HepG2 (cell line): ENCODE measurements around the gene CYSRT1. TPM values are rescaled to one million over a fixed set of nuclear protein-coding genes. Genes with fewer than 3 reads are reported as not detected.

Source experiments
- AFF4 ChIP-seq: sonication (generic); formaldehyde crosslinking; IDR thresholded peaks from 2 replicates; pipeline ENCODE4 v1.4.0; 2020; ENCODE audit warnings: missing genetic modification reagents
- ASH2L ChIP-seq: fragments of 300-600, 200-600 bp; sonication (generic); IDR thresholded peaks from 2 replicates; pipeline ENCODE4 v1.7.0; 2017; ENCODE audit warnings: low read depth, mild to moderate bottlenecking, moderate library complexity, mixed read lengths, low read length; ENCODE audit not compliant: insufficient read length
- ATM ChIP-seq: fragments of 450-650 bp; IDR thresholded peaks from 2 replicates; pipeline ENCODE4 v1.7.1; 2017; ENCODE audit warnings: mild to moderate bottlenecking, borderline replicate concordance
- BCL6 ChIP-seq: IDR thresholded peaks from 2 replicates; pipeline ENCODE4 v1.6.1; 2016; ENCODE audit warnings: missing genetic modification reagents, missing compliant biosample characterization
- ELF1 ChIP-seq: sonication (generic); formaldehyde crosslinking; IDR thresholded peaks from 2 replicates; pipeline ENCODE4 v1.4.0; 2020; ENCODE audit warnings: missing genetic modification reagents
- HOXA5 ChIP-seq: sonication (generic); formaldehyde crosslinking; IDR thresholded peaks from 2 replicates; pipeline ENCODE4 v1.4.0; 2020; ENCODE audit warnings: missing genetic modification reagents
- KLF12 ChIP-seq: sonication (generic); formaldehyde crosslinking; IDR thresholded peaks from 2 replicates; pipeline ENCODE4 v1.4.0; 2020; ENCODE audit warnings: missing genetic modification reagents, borderline replicate concordance
- PHB2 ChIP-seq: fragments of 450-650 bp; IDR thresholded peaks from 2 replicates; pipeline ENCODE4 v1.6.1; 2018; ENCODE audit not compliant: partially characterized antibody
- PHF21A ChIP-seq: sonication (generic); formaldehyde crosslinking; IDR thresholded peaks from 2 replicates; pipeline ENCODE4 v1.5.0; 2020; ENCODE audit warnings: mild to moderate bottlenecking, missing genetic modification reagents
- POLR2AphosphoS5 ChIP-seq: IDR thresholded peaks from 2 replicates; pipeline ENCODE4 v1.6.1; 2012; ENCODE audit warnings: low read depth, low read length
- SP2 ChIP-seq: sonication (generic); formaldehyde crosslinking; IDR thresholded peaks from 2 replicates; pipeline ENCODE4 v1.5.1; 2020; ENCODE audit warnings: mild to moderate bottlenecking, missing genetic modification reagents
- TEAD3 ChIP-seq: optimal IDR thresholded peaks from 2 replicates; pipeline ENCODE3; 2016; ENCODE audit warnings: borderline replicate concordance
- ZNF124 ChIP-seq: sonication (generic); formaldehyde crosslinking; IDR thresholded peaks from 2 replicates; pipeline ENCODE4 v1.4.0; 2020; ENCODE audit warnings: missing genetic modification reagents
- ZNF232 ChIP-seq: sonication (generic); formaldehyde crosslinking; IDR thresholded peaks from 2 replicates; pipeline ENCODE4 v1.4.0; 2020; ENCODE audit warnings: missing genetic modification reagents, borderline replicate concordance
- ZNF280D ChIP-seq: sonication (generic); formaldehyde crosslinking; IDR thresholded peaks from 2 replicates; pipeline ENCODE4 v1.5.1; 2020; ENCODE audit warnings: mild to moderate bottlenecking, missing genetic modification reagents
- ZNF317 ChIP-seq: sonication (generic); formaldehyde crosslinking; IDR thresholded peaks from 2 replicates; pipeline ENCODE4 v1.5.0; 2020; ENCODE audit warnings: mild to moderate bottlenecking, missing genetic modification reagents
- ZNF33B ChIP-seq: sonication (generic); formaldehyde crosslinking; IDR thresholded peaks from 2 replicates; pipeline ENCODE4 v1.5.1; 2020; ENCODE audit warnings: mild to moderate bottlenecking, missing genetic modification reagents
- ZNF530 ChIP-seq: sonication (generic); formaldehyde crosslinking; IDR thresholded peaks from 2 replicates; pipeline ENCODE4 v1.5.0; 2020; ENCODE audit warnings: low read depth, mild to moderate bottlenecking, missing genetic modification reagents
- ZNF672 ChIP-seq: sonication (generic); formaldehyde crosslinking; IDR thresholded peaks from 2 replicates; pipeline ENCODE4 v1.8.1; 2022; ENCODE audit warnings: missing genetic modification reagents
- ZNF776 ChIP-seq: sonication (generic); formaldehyde crosslinking; IDR thresholded peaks from 2 replicates; pipeline ENCODE4 v1.4.0; 2020; ENCODE audit warnings: mild to moderate bottlenecking, missing genetic modification reagents
- ZNF800 ChIP-seq: sonication (generic); formaldehyde crosslinking; IDR thresholded peaks from 2 replicates; pipeline ENCODE4 v1.4.0; 2020; ENCODE audit warnings: missing genetic modification reagents
- polyA plus RNA-seq, 8 experiments: library from polyadenylated mRNA; depleted of rRNA in 3 of 8; stranded (reverse) in 7 of 8; unstranded in 1 of 8; fragments of >200 nt; fragmentation: Illumina TruSeq in 4 of 8; extraction: Trizol in 4 of 8; gene quantifications; 2 replicates each; pipeline versions ENCODE4 v1.2.1 to v1.2.3, GENCODE V29; 2011 to 2016; ENCODE audit warnings: low read depth in 4 of 8, missing spikeins in 1 of 8, mixed read lengths in 1 of 8; ENCODE audit not compliant: insufficient read depth in 1 of 8
- total RNA-seq, 5 experiments: library from RNA; depleted of rRNA; stranded (reverse); fragments of >200 nt; fragmentation: Illumina TruSeq; extraction: Trizol; gene quantifications; 2 replicates each; pipeline ENCODE4 v1.2.3, GENCODE V29; 2016; ENCODE audit warnings: low read depth in 1 of 5

CYSRT1 gene
- total and polyA plus RNA-seq, 2 of the 13 experiments (the other 11 are each of a cell fraction or from before 2014, with no cell fraction given): 1.5 to 2.1 TPM

- TF ChIP-seq ATM (no peak), ZNF232 (CRISPR knock-in tag) (0 out of 2 replicates have a peak, but pooled peaks have one; percentile 67), KLF12 (CRISPR knock-in tag) (peak; percentile 55; the same call in 1 of the 2 replicates), ELF1 (peak; percentile 98), ZNF33B (CRISPR knock-in tag) (peak; percentile 33; the same call in 1 of the 2 replicates), PHB2 (no peak), PHF21A (CRISPR knock-in tag) (no peak), ZNF317 (CRISPR knock-in tag) (no peak), ZNF280D (0 out of 2 replicates have a peak, but pooled peaks have one; percentile 53), ZNF530 (CRISPR knock-in tag) (no peak), ZNF776 (CRISPR knock-in tag) (peak; percentile 49; the same call in 1 of the 2 replicates), ZNF800 (CRISPR knock-in tag) (peak; percentile 23; the same call in 1 of the 2 replicates), ASH2L (peak; percentile 70), TEAD3 (CRISPR knock-in tag) (peak; percentile 43), POLR2AphosphoS5 (peak; percentile 79), BCL6 (CRISPR knock-in tag) (0 out of 2 replicates have a peak, but pooled peaks have one; percentile 23), ZNF124 (peak; percentile 63; the same call in 1 of the 2 replicates), ZNF672 (CRISPR knock-in tag) (no peak), SP2 (CRISPR knock-in tag) (peak; percentile 82), AFF4 (CRISPR knock-in tag) (no peak), HOXA5 (CRISPR knock-in tag) (peak; percentile 73; the same call in 1 of the 2 replicates)
These were observed 19.6 kb upstream of the CYSRT1 start, which contains the start of the genes NDOR1 and TMEM203 (continued) for GRCh38 chr9:137205126-137206069.
